Endothelial cell of umbilical vein (primary cell): ENCODE data around the gene OR13D1. TPM values are rescaled to one million over a fixed set of nuclear protein-coding genes. Genes with fewer than 3 reads are reported as not detected.

Experiments used
- BruUV-seq: library from RNA; stranded (reverse); fragments of 400-500 nt; replicated peaks from 2 replicates; lab custom pipeline; 2021; lab: Mats Ljungman, UMichigan
- CTCF ChIA-PET: fragments of 300-600, 350-600 bp; sonication (Branson Sonifier 250); formaldehyde crosslinking; loops from one replicate; lab custom pipeline; 2021; ENCODE audit warnings: antibody characterized with exemption, inconsistent platforms; lab: Charles Lee
- POLR2A ChIA-PET: fragments of 300-600, 350-600 bp; sonication (Branson Sonifier 250); formaldehyde crosslinking; loops from one replicate; lab custom pipeline; 2021; ENCODE audit warnings: antibody characterized with exemption, inconsistent platforms; lab: Charles Lee
- DNase-seq: peaks from one replicate; pipeline ENCODE4 v3.0.0-alpha.2; 2011; ENCODE audit warnings: low read depth, low spot score
- FAIRE-seq: peaks from 2 replicates; lab custom pipeline; 2011; peaks lifted over from hg19 to GRCh38; lab: Jason Lieb, UNC
- H2AFZ ChIP-seq: 2 replicates; pipeline ENCODE4 v1.6.0; 2012; ENCODE audit warnings: low read depth, low read length, control low read depth, inconsistent platforms
- H3K27ac ChIP-seq: 2 replicates; pipeline ENCODE4 v1.5.1; 2011; ENCODE audit warnings: low read depth, mild to moderate bottlenecking, control low read depth, low read length, moderate library complexity; ENCODE audit not compliant: insufficient read depth
- H3K27me3 ChIP-seq, 2 experiments: 2 replicates each; pipeline versions ENCODE4 v1.6.0 to v1.6.1; 2011; ENCODE audit warnings: low read length in 2 of 2, mixed read lengths in 1 of 2; ENCODE audit not compliant: control insufficient read depth in 2 of 2, insufficient read depth in 2 of 2
- H3K36me3 ChIP-seq, 2 experiments: 2 replicates in 1 of 2; 3 replicates in 1 of 2; pipeline ENCODE4 v1.5.1; 2011; ENCODE audit warnings: low read length in 2 of 2, mild to moderate bottlenecking in 1 of 2, moderate library complexity in 1 of 2; ENCODE audit not compliant: control insufficient read depth in 2 of 2, insufficient read depth in 2 of 2; ENCODE audit errors: extremely low read depth in 1 of 2
- H3K4me1 ChIP-seq: 3 replicates; pipeline ENCODE4 v1.5.1; 2011; ENCODE audit warnings: mild to moderate bottlenecking, low read length; ENCODE audit not compliant: control insufficient read depth, insufficient read depth; ENCODE audit errors: extremely low read depth
- H3K4me2 ChIP-seq: 2 replicates; pipeline ENCODE4 v1.6.1; 2011; ENCODE audit warnings: low read length, control low read depth, mixed read lengths; ENCODE audit not compliant: insufficient read depth
- H3K4me3 ChIP-seq, 3 experiments: fragments of 200-600 bp in 1 of 3; sonication (generic), shearing (Covaris generic) in 1 of 3; replicated peaks in 1 of 3; 2 replicates each; pipeline ENCODE4 v1.5.1; 2011 to 2016; ENCODE audit warnings: control low read depth in 3 of 3, low read length in 3 of 3, mild to moderate bottlenecking in 2 of 3, inconsistent platforms in 1 of 3, low read depth in 1 of 3, moderate library complexity in 1 of 3; ENCODE audit not compliant: insufficient read depth in 1 of 3
- H3K79me2 ChIP-seq: 2 replicates; pipeline ENCODE4 v1.6.0; 2012; ENCODE audit warnings: low read length, inconsistent platforms; ENCODE audit not compliant: control insufficient read depth, insufficient read depth
- H3K9ac ChIP-seq: replicated peaks from 2 replicates; pipeline ENCODE3; 2011; ENCODE audit warnings: low read length, control low read depth; ENCODE audit not compliant: insufficient read depth; ENCODE audit errors: extremely low read depth
- H3K9me1 ChIP-seq: replicated peaks from 3 replicates; pipeline ENCODE4 v1.6.0; 2011; ENCODE audit warnings: mild to moderate bottlenecking, low read length; ENCODE audit not compliant: control insufficient read depth, insufficient read depth; ENCODE audit errors: extremely low read depth
- H3K9me3 ChIP-seq: replicated peaks from 2 replicates; pipeline ENCODE4 v1.5.1; 2012; ENCODE audit warnings: low read length, inconsistent platforms; ENCODE audit not compliant: control insufficient read depth, insufficient read depth
- H4K20me1 ChIP-seq: replicated peaks from 2 replicates; pipeline ENCODE3; 2011; ENCODE audit warnings: mild to moderate bottlenecking, low read length; ENCODE audit not compliant: control insufficient read depth, insufficient read depth; ENCODE audit errors: extremely low read depth
- CTCF ChIP-seq, 2 donors: IDR thresholded peaks; 1 replicate in 1 of 2; 2 replicates in 1 of 2; pipeline ENCODE4 v1.5.1; 2011; ENCODE audit warnings: low read length in 2 of 2, mild to moderate bottlenecking in 2 of 2, moderate library complexity in 2 of 2, control low read depth in 1 of 2, inconsistent platforms in 1 of 2, low read depth in 1 of 2; ENCODE audit not compliant: insufficient read depth in 1 of 2; ENCODE audit errors: extremely low read depth in 1 of 2
- EZH2 ChIP-seq: IDR thresholded peaks from 2 replicates; pipeline ENCODE4 v1.6.1; 2012; ENCODE audit warnings: borderline replicate concordance, low read depth, mild to moderate bottlenecking, moderate library complexity, low read length, inconsistent platforms; ENCODE audit not compliant: severe bottlenecking
- FOS ChIP-seq: IDR thresholded peaks from 2 replicates; pipeline ENCODE4 v1.6.1; 2011; ENCODE audit warnings: mild to moderate bottlenecking, low read length, moderate library complexity, borderline replicate concordance; ENCODE audit not compliant: insufficient read depth
- JUN ChIP-seq: IDR thresholded peaks from 2 replicates; pipeline ENCODE4 v1.6.1; 2011; ENCODE audit warnings: borderline replicate concordance, low read depth; ENCODE audit not compliant: insufficient read length, insufficient read depth
- MYC ChIP-seq: IDR thresholded peaks from one replicate; pipeline ENCODE4 v1.6.1; 2011; ENCODE audit warnings: mild to moderate bottlenecking, low read depth, low read length
- POLR2AphosphoS5 ChIP-seq: IDR thresholded peaks from 2 replicates; pipeline ENCODE4 v1.6.1; 2012; ENCODE audit warnings: low read depth, mild to moderate bottlenecking, control low read depth, low read length, moderate library complexity; ENCODE audit not compliant: insufficient read depth
- dilution Hi-C: fragments of 300-500 bp; cut with MboI; formaldehyde crosslinking; loops from one replicate; pipeline ENCODE4 v1.15.0; 2019; ENCODE audit warnings: low sequenced_read_pairs; ENCODE audit not compliant: extremely low pct_ligation_motif_present
- intact Hi-C: fragments of 100-400 bp; cut with micrococcal nuclease; formaldehyde crosslinking; loops from one replicate; pipeline ENCODE4 v1.10.0; 2022
- polyA plus RNA-seq, 4 experiments: library from polyadenylated mRNA; depleted of rRNA in 3 of 4; stranded (reverse) in 3 of 4; unstranded in 1 of 4; fragments of >200 nt; gene quantifications; 2 replicates each; pipeline versions ENCODE4 v1.2.1 to v1.2.3, GENCODE V29; 2011 to 2012; ENCODE audit warnings: missing spikeins in 1 of 4
- total RNA-seq: library from RNA; stranded (reverse); gene quantifications from 2 replicates; pipeline ENCODE4 v1.2.3, GENCODE V29; 2021

The OR13D1 gene
- total and polyA plus RNA-seq, 2 donors (not counting 3 experiments of a cell fraction or from before 2014, with no cell fraction given): not detected

- Histone ChIP-seq H3K27ac (no peak overlapping the region), H3K9me3 (no peaks in the 10 kb centered on the region), H3K36me3 (no peaks in the 10 kb centered on the region), H3K9me1 (no peaks in the 10 kb centered on the region), H3K4me3 (no peak overlapping the region), H4K20me1 (no peaks in the 10 kb centered on the region), H3K4me1 (no peaks in the 10 kb centered on the region), H2AFZ (no peak overlapping the region), H3K9ac (no peak overlapping the region), H3K4me2 (no peak overlapping the region), H3K79me2 (no peaks in the 10 kb centered on the region), H3K27me3 (peaks cover 0 to 2% of the 10 kb centered on the region in 2 experiments)
- DNase-seq (peak; percentile 60), FAIRE-seq (no peak)
- intact Hi-C loops (loop anchor here (2.0 to 5.0 kb wide), 2 partner anchors 60 to 506 kb away; no protein-coding TSS in a partner anchor), dilution Hi-C loops (no loop called here)
- POLR2A ChIA-PET: no interaction called here
- CTCF ChIA-PET: interaction anchor here (1.0 to 1.1 kb wide), 2 partner anchors 61 to 63 kb away, joined by 3 to 4 read pairs; no protein-coding TSS in a partner anchor
- TF ChIP-seq JUN: no peak
- no peak for TF ChIP-seq FOS
- TF ChIP-seq CTCF (IDR thresholded peaks at IDR 0.05; ENCODE audit: extremely low read depth in 1 of 2, insufficient read depth in 1 of 2, low read depth in 1 of 2, low read length in 2 of 2): peak; percentile 22 to 31
- TF ChIP-seq MYC: no peak
- no peak for TF ChIP-seq EZH2
- no TSS peak for BruUV-seq
Observed at GRCh38 chr9:104682642-104683041, 11.7 kb upstream of the OR13D1 start.

DNA sequence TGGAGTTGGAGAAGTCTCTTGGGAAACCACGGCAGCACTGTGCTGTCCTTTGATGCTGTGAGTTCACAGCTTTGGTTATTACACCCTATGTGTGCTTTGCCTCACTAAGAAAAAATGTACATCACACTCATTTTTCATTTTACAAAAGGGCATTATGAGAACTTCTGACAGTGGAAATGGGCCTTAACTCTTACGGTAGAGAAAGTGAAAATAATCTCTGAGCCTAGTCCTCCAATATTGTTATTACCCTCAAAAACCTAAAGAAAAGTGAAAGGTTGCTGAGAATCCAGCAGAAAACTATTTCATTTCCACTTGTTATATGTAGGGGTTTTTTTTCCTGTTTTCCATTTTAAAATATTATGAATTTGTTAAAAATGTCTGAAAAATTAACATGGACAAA is 8.2 kb upstream of the OR13D1 start:
- DNase-seq: no peak
- no peak overlapping the region for H3K4me2 ChIP-seq
- no peak overlapping the region for H3K4me3 ChIP-seq
- TF ChIP-seq POLR2AphosphoS5: no peak
- ChIA-PET CTCF (no interaction called here), POLR2A (no interaction called here)
- H3K36me3 ChIP-seq: no peaks in the 10 kb centered on the region
- FAIRE-seq: no peak
- no peaks in the 10 kb centered on the region for H4K20me1 ChIP-seq
- dilution Hi-C loops (no loop called here), intact Hi-C loops (no loop called here)
- H2AFZ ChIP-seq: no peak overlapping the region
- no peaks in the 10 kb centered on the region for H3K9me3 ChIP-seq
- H3K79me2 ChIP-seq: no peaks in the 10 kb centered on the region
- no TSS peak for BruUV-seq
- no peak overlapping the region for H3K27ac ChIP-seq
- no peaks in the 10 kb centered on the region for H3K27me3 ChIP-seq
- H3K4me1 ChIP-seq: no peaks in the 10 kb centered on the region
- no peak overlapping the region for H3K9ac ChIP-seq
- H3K9me1 ChIP-seq: no peaks in the 10 kb centered on the region
